Measurements from ENCODE around the gene MED13.

DNA sequence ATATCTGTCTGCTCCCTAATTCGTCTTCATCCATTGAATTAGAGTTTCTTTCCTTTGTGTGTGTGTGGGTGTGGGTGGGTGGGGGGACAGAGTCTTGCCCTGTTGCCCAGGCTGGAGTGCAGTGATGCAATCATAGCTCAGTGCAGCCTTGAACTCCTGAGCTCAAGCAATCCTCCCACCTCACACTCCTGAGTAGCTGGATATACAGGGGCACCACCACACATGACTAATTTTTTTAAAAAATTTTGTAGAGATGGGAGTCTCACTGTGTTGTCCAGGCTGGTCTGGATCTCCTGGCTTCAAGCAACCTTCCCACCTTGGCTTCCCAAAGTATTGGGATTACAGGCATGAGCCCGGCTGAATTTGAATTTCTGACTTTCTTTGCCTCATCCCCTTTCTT, 34.5 kb upstream of the MED13 start:
- TF ChIP-seq, protein P1, sequence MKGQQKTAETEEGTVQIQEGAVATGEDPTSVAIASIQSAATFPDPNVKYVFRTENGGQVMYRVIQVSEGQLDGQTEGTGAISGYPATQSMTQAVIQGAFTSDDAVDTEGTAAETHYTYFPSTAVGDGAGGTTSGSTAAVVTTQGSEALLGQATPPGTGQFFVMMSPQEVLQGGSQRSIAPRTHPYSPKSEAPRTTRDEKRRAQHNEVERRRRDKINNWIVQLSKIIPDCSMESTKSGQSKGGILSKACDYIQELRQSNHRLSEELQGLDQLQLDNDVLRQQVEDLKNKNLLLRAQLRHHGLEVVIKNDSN (IDR thresholded peaks at IDR 0.05; ENCODE audit: borderline replicate concordance, low read depth): no peak
- TF ChIP-seq RXRA (IDR thresholded peaks at IDR 0.05; ENCODE audit: borderline replicate concordance, low read depth) (no peak), POLR2AphosphoS5 (IDR thresholded peaks at IDR 0.05; ENCODE audit: low read depth, low read length) (no peak), EP300 (IDR thresholded peaks at IDR 0.05; ENCODE audit: borderline replicate concordance in 1 of 2, low read depth in 1 of 2, low read length in 1 of 2) (no peak), RAD21 (IDR thresholded peaks at IDR 0.05; ENCODE audit: low read length) (no peak), GATA2 (CRISPR knock-in tag; IDR thresholded peaks at IDR 0.05) (no peak)
- TF ChIP-seq, protein P2, sequence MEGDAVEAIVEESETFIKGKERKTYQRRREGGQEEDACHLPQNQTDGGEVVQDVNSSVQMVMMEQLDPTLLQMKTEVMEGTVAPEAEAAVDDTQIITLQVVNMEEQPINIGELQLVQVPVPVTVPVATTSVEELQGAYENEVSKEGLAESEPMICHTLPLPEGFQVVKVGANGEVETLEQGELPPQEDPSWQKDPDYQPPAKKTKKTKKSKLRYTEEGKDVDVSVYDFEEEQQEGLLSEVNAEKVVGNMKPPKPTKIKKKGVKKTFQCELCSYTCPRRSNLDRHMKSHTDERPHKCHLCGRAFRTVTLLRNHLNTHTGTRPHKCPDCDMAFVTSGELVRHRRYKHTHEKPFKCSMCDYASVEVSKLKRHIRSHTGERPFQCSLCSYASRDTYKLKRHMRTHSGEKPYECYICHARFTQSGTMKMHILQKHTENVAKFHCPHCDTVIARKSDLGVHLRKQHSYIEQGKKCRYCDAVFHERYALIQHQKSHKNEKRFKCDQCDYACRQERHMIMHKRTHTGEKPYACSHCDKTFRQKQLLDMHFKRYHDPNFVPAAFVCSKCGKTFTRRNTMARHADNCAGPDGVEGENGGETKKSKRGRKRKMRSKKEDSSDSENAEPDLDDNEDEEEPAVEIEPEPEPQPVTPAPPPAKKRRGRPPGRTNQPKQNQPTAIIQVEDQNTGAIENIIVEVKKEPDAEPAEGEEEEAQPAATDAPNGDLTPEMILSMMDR (IDR thresholded peaks at IDR 0.05): no peak

Data from SK-N-SH (cell line).